ENCODE results near the gene RHOV.
A peak's percentile ranks its signal among the peaks of the same experiment; 100 is the strongest.

The RHOV gene

GRCh38 chr15:40843885-40844695 lies 29.9 kb downstream of the RHOV start, which contains the start of gene SPINT1:
Gene SPINT1, plus strand, starts transcription at chr15:40844048. Its CDS starts 507 bp downstream, at chr15:40844555.
- peak; percentile 68 for DNase-seq

DNA sequence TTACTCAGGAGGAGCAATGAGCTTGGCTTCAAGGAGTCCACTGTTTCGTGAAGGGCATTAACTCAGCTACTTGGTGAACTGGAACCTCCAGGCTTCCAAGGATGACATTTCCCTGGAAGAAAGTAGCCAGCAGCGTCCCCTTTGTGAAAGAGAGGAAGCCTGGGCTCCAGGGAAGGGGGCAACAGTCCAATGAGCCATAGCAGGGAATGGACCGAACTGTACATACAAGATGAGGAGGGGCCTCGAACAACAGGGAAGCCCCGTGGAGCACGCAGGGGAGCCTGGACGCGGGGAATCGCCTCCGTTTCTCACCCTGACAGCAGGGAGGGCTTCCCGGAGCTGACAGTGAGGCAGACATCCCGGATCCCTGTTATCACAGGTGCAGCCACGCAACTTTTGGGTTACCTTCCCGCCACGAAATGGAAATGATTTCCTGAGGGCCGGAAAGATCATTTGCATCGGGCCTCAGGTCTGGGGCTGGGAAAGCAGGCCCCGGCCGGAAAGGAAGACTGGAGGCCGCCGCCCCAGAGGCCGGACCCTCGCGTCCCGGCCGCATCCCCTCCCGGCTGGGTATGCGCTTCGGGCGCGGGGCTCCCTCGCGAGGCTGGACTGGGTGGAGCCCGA lies 30.7 kb downstream of the RHOV start:
- DNase-seq: no peak

DNA sequence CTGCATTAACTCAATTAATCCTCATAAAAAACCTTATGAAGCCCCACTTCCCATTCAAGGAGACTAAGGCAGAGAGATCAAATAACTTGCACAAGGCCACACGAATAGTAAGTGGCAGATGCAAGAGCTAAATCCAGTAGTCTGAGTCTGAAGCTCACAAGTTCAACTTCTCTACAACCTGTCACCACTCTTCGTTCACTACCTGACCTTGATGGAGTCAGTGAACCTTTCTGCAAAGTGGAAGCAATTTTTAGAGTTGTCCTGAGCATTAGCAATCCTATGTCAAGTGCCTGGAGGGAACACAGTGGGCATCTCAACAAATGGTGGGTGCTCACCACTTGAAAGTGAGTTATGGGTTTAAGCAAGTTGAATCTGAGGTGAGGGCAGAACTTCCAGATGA lies 32.3 kb downstream of the RHOV start:
- no peak for DNase-seq

DNA sequence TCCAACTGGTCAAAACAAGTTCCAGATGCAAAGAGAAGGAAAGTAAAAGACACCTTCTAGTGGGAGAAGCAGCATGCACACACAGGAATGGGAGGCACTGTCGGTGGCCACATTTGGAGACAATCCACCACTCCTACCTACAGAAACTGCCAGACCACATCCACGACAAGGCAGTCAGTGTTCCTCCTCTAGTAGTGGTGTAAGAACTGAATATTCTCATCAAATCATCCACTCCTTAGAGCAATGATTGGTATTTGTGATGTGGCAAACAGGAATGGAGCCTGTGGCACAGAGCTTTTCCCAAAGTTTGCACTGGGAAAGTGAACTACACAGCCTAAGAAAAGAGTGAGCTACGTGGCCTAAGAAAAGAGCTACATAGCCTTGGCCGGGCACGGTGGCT lies 35.3 kb downstream of the RHOV start:
- no peak for DNase-seq

DNA sequence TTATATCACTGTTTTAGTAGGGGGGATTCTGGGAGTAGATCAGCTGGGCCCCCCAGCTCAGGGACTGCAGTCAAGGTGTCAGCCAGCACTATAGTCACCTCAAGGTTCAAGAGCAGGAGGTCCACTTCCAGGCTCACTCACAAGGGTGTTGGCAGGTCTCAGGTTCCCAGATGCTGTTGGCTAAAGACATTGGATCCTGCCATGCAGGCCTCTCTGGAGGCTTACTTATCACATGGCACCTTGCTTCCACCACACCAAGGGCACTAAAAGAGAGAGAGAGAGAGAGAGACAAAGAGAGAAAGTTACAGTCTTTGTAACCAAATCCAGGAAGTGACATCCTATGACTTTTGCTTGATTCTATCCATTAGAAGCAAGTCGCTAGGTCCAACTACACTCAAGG lies 38.0 kb downstream of the RHOV start:
- no peak for DNase-seq

- DNase-seq: no peak
Observed at GRCh38 chr15:40832903-40833302, 41.1 kb downstream of the RHOV start.

- no peak for DNase-seq
Observed at GRCh38 chr15:40831861-40832260, 42.2 kb downstream of the RHOV start.

DNA sequence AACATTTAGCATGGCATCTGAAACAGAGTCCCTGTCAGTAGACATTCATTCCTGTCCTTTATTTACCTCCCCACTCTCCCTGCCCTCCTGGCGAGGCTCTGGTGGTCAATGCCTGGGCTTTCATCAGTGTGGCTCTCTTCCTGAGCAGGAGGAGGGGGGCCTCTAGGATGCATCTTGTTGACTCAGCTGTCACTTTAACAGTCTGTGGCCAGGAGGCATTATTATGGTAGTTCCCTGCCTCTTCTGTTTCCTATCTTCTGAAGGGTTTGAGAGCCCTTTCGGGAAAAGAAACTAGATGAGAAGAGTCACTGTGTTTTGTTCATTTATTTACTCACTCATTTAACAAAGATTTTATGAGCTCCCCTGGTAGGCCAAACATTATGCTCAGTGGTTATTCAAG lies 43.1 kb downstream of the RHOV start:
- peak; percentile 93 for DNase-seq

DNA sequence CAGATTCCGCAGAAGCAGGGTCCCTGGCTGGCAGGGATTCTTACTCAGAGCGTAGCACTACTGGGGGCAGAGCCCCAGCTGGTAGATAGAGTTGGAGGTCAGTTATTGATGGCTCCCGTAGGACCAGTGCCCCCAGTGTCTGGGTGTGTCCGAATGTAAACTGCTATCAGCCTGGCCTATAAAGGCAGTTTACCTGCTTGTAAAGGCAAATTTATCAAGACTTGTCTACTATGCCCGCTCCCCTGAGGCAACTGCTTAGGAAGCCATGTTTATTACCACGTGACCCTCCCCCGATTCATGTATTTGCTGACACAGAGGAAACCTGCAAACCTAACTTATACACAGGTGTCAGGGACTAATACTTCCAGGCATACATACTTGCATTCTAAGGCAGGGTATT lies 44.9 kb downstream of the RHOV start:
- DNase-seq: no peak

- DNase-seq: no peak
Observed at GRCh38 chr15:40828447-40829036, 45.5 kb downstream of the RHOV start, which contains the start of gene PPP1R14D. Gene PPP1R14D, minus strand, starts transcription at chr15:40828708. Its CDS starts 67 bp downstream, at chr15:40828641.

- no peak for DNase-seq
Observed at GRCh38 chr15:40826423-40827075, 47.5 kb downstream of the RHOV start.

DNA sequence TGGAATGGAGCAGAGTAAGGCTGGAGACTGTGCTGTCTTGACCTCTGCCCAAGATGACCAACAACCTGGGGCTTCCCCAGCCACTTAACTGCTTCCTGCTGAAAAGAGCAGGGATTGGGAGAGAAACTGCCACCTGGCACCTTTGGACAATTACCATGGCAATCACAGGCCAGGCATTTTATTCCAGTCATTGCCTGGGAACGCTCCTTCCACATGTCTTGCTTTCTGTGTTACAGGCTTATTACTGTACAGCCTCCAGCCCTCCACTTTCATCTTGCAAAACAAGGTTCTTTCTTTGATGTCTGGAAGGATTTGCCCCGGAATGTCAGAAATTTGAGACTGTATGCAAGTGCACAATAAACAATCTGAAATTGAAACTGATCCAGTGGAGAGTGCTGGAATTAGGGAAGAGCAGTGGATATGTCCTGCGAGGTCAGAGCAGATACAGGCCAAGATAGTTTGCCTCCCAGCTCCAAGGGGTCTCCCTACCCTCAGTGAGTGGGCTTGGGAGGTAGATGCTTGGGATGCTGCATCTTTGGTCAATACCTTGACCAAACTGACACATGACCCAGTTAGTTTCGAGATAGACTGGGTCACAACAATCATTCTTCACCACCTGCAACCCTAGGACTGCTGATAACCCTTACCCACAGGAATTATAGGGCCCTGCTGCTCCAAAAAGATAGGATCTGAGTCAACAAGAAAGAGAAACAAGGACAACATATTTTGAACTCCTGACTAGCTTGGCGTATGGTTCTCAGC lies 48.2 kb downstream of the RHOV start:
- peak; percentile 15 for DNase-seq

GRCh38 chr15:40823572-40824343 lies 50.3 kb downstream of the RHOV start:
- no peak for DNase-seq

All from NCI-H774 (cell line).